CD8-positive, alpha-beta memory T cell (primary cell): ENCODE results near the gene C2orf74. TPM values are rescaled to one million over a fixed set of nuclear protein-coding genes. Genes with fewer than 3 reads are reported as not detected.

ENCODE experiments used
- CTCF ChIA-PET: fragments of 350-600 bp; sonication (Branson Sonifier 250); formaldehyde crosslinking; loops from one replicate; lab custom pipeline; 2021; ENCODE audit warnings: antibody characterized with exemption; lab: Charles Lee
- POLR2A ChIA-PET: fragments of 350-600 bp; sonication (Branson Sonifier 250); formaldehyde crosslinking; loops from one replicate; lab custom pipeline; 2021; ENCODE audit warnings: antibody characterized with exemption; lab: Charles Lee
- DNase-seq, 5 donors: peaks; one replicate each; pipeline versions ENCODE4 v3.0.0 to v3.0.0-alpha.2; 2020 to 2022; ENCODE audit warnings: mixed read lengths in 1 of 5
- H3K27ac ChIP-seq: one replicate; pipeline ENCODE4 v1.7.0; 2013; ENCODE audit warnings: low read depth, mild to moderate bottlenecking, low read length, moderate library complexity
- H3K27me3 ChIP-seq: 2 replicates; pipeline ENCODE4 v1.7.0; 2013; ENCODE audit warnings: low read length, mild to moderate bottlenecking; ENCODE audit not compliant: insufficient read depth, poor library complexity, severe bottlenecking
- H3K36me3 ChIP-seq: 2 replicates; pipeline ENCODE4 v1.7.0; 2013; ENCODE audit warnings: mild to moderate bottlenecking, low read length, moderate library complexity; ENCODE audit not compliant: insufficient read depth
- H3K4me1 ChIP-seq: 2 replicates; pipeline ENCODE4 v1.7.0; 2013; ENCODE audit warnings: mild to moderate bottlenecking, low read length, moderate library complexity; ENCODE audit not compliant: insufficient read depth
- H3K4me3 ChIP-seq: 2 replicates; pipeline ENCODE4 v1.7.0; 2013; ENCODE audit warnings: mild to moderate bottlenecking, low read length
- H3K9me3 ChIP-seq: 2 replicates; pipeline ENCODE4 v1.7.0; 2013; ENCODE audit warnings: mild to moderate bottlenecking, low read length
- H3K27ac Mint-ChIP-seq, 8 donors: one replicate each; pipeline ENCODE4 v1.8.0; 2020 to 2021; ENCODE audit warnings: mixed read lengths in 8 of 8, mild to moderate bottlenecking in 6 of 8, inconsistent platforms in 3 of 8, moderate library complexity in 3 of 8
- H3K27me3 Mint-ChIP-seq, 2 donors: one replicate each; pipeline ENCODE4 v1.8.0; 2020 to 2021; ENCODE audit warnings: mixed read lengths in 2 of 2, mild to moderate bottlenecking in 1 of 2, moderate library complexity in 1 of 2
- H3K36me3 Mint-ChIP-seq, 3 donors: one replicate each; pipeline ENCODE4 v1.8.0; 2020 to 2021; ENCODE audit warnings: mixed read lengths in 3 of 3, inconsistent platforms in 1 of 3, mild to moderate bottlenecking in 1 of 3
- H3K4me1 Mint-ChIP-seq, 3 donors: one replicate each; pipeline ENCODE4 v1.8.0; 2020 to 2021; ENCODE audit warnings: mixed read lengths in 3 of 3, inconsistent platforms in 1 of 3, mild to moderate bottlenecking in 1 of 3
- H3K4me3 Mint-ChIP-seq, 7 donors: one replicate each; pipeline ENCODE4 v1.8.0; 2020 to 2021; ENCODE audit warnings: mixed read lengths in 7 of 7, mild to moderate bottlenecking in 6 of 7, moderate library complexity in 4 of 7, inconsistent platforms in 2 of 7
- H3K9me3 Mint-ChIP-seq, 5 donors: one replicate each; pipeline ENCODE4 v1.8.0; 2020 to 2022; ENCODE audit warnings: mixed read lengths in 5 of 5, mild to moderate bottlenecking in 3 of 5, moderate library complexity in 2 of 5, inconsistent platforms in 1 of 5
- polyA plus RNA-seq: library from polyadenylated mRNA; unstranded; fragments of 300-500 nt; fragmentation: Illumina TruSeq; gene quantifications from one replicate; pipeline ENCODE4 v1.2.3, GENCODE V29; 2021
- total RNA-seq, 2 experiments: library from RNA; stranded (reverse); gene quantifications; one replicate each; pipeline ENCODE4 v1.2.3, GENCODE V29; 2021

C2orf74 gene
- total and polyA plus RNA-seq, 3 experiments from 2014 or later: 12.5 to 46.6 (median 14.1) TPM

GRCh38 chr2:61175036-61175435, 13.0 kb downstream of the C2orf74 start:
- Mint-ChIP-seq H3K4me3 (peak overlapping the region in 5 of 7 donors; percentile 51 to 92 (median 70)), H3K9me3 (no peaks in the 10 kb centered on the region), H3K4me1 (peaks cover 32 to 37% (median 35%) of the 10 kb centered on the region in 3 donors), H3K27ac (peak overlapping the region in 4 of 8 donors; percentile 42 to 96 (median 62)), H3K36me3 (peaks cover 0 to 23% (median 0%) of the 10 kb centered on the region in 3 donors), H3K27me3 (no peaks in the 10 kb centered on the region)
- DNase-seq: no peak
- H3K4me3 ChIP-seq: no peak overlapping the region
- no peaks in the 10 kb centered on the region for H3K9me3 ChIP-seq
- POLR2A ChIA-PET: no interaction called here
- H3K36me3 ChIP-seq: peaks cover 7% of the 10 kb centered on the region
- H3K4me1 ChIP-seq: peaks cover 28% of the 10 kb centered on the region
- H3K27ac ChIP-seq: no peak overlapping the region
- CTCF ChIA-PET: interaction anchor here (3.7 kb wide), 1 partner anchor 30 kb away, joined by 11 read pairs; no protein-coding TSS in a partner anchor
- no peaks in the 10 kb centered on the region for H3K27me3 ChIP-seq

GRCh38 chr2:61176755-61177726, 15.1 kb downstream of the C2orf74 start:
- Histone ChIP-seq H3K36me3 (peaks cover 21% of the 10 kb centered on the region), H3K4me1 (peaks cover 48% of the 10 kb centered on the region), H3K27me3 (no peaks in the 10 kb centered on the region), H3K4me3 (peak overlapping the region; percentile 93), H3K27ac (peak overlapping the region; percentile 95), H3K9me3 (no peaks in the 10 kb centered on the region)
- ChIA-PET CTCF (interaction anchor here (1.2 to 3.7 kb wide), 3 partner anchors 26 to 32 kb away, joined by 3 to 11 read pairs (median 3); no protein-coding TSS in a partner anchor), POLR2A (interaction anchor here (0.5 to 3.6 kb wide), 7 partner anchors 32 to 362 kb away, joined by 3 to 48 read pairs (median 4); partner anchors contain the start of genes PEX13, PUS10, SANBR and XPO1)
- Mint-ChIP-seq H3K9me3 (no peaks in the 10 kb centered on the region), H3K27ac (peak overlapping the region; percentile 94 to 99 (median 96)), H3K4me3 (peak overlapping the region; percentile 90 to 98 (median 94)), H3K27me3 (no peaks in the 10 kb centered on the region), H3K4me1 (peaks cover 52 to 57% (median 53%) of the 10 kb centered on the region in 3 donors), H3K36me3 (peaks cover 0 to 42% (median 2%) of the 10 kb centered on the region in 3 donors)
- peak; percentile 91 to 95 (median 93) for DNase-seq

- Histone ChIP-seq H3K36me3 (peaks cover 26% of the 10 kb centered on the region), H3K4me1 (peaks cover 54% of the 10 kb centered on the region), H3K27me3 (no peaks in the 10 kb centered on the region), H3K9me3 (no peaks in the 10 kb centered on the region), H3K27ac (peak overlapping the region; percentile 95), H3K4me3 (peak overlapping the region; percentile 84)
- peak overlapping the region; percentile 96 to 99 (median 98) for H3K27ac Mint-ChIP-seq
- CTCF ChIA-PET: interaction anchor here (1.2 to 3.7 kb wide), 4 partner anchors 12 to 33 kb away, joined by 3 to 11 read pairs (median 3); no protein-coding TSS in a partner anchor
- H3K4me3 Mint-ChIP-seq: peak overlapping the region; percentile 91 to 95 (median 94)
- peaks cover 0 to 50% (median 4%) of the 10 kb centered on the region in 3 donors for H3K36me3 Mint-ChIP-seq
- no peaks in the 10 kb centered on the region for H3K9me3 Mint-ChIP-seq
- POLR2A ChIA-PET: interaction anchor here (0.5 to 3.6 kb wide), 8 partner anchors 11 to 361 kb away, joined by 3 to 48 read pairs (median 5); partner anchors contain the start of genes PEX13, PUS10, SANBR and XPO1
- peaks cover 58 to 63% (median 59%) of the 10 kb centered on the region in 3 donors for H3K4me1 Mint-ChIP-seq
- H3K27me3 Mint-ChIP-seq: no peaks in the 10 kb centered on the region
- peak; percentile 22 to 67 (median 36) for DNase-seq
Observed at GRCh38 chr2:61177727-61178549, 15.9 kb downstream of the C2orf74 start.

GRCh38 chr2:61178603-61179545, 16.9 kb downstream of the C2orf74 start:
- Mint-ChIP-seq H3K4me1 (peaks cover 63 to 73% (median 67%) of the 10 kb centered on the region in 3 donors), H3K36me3 (peaks cover 0 to 59% (median 8%) of the 10 kb centered on the region in 3 donors), H3K27ac (peak overlapping the region; percentile 84 to 99 (median 96)), H3K4me3 (peak overlapping the region; percentile 91 to 95 (median 94)), H3K9me3 (no peaks in the 10 kb centered on the region), H3K27me3 (no peaks in the 10 kb centered on the region)
- peaks cover 31% of the 10 kb centered on the region for H3K36me3 ChIP-seq
- no peaks in the 10 kb centered on the region for H3K9me3 ChIP-seq
- no peak for DNase-seq
- peak overlapping the region; percentile 84 for H3K4me3 ChIP-seq
- H3K4me1 ChIP-seq: peaks cover 54% of the 10 kb centered on the region
- ChIA-PET POLR2A (interaction anchor here (0.6 to 3.6 kb wide), 5 partner anchors 10 to 297 kb away, joined by 3 to 48 read pairs (median 3); no protein-coding TSS in a partner anchor), CTCF (interaction anchor here (1.2 to 3.7 kb wide), 4 partner anchors 13 to 34 kb away, joined by 3 to 11 read pairs (median 3); no protein-coding TSS in a partner anchor)
- H3K27ac ChIP-seq: peak overlapping the region; percentile 95
- H3K27me3 ChIP-seq: no peaks in the 10 kb centered on the region

- Histone ChIP-seq H3K27me3 (no peaks in the 10 kb centered on the region), H3K9me3 (no peaks in the 10 kb centered on the region), H3K36me3 (peaks cover 34% of the 10 kb centered on the region), H3K4me1 (peaks cover 54% of the 10 kb centered on the region), H3K4me3 (peak overlapping the region; percentile 6), H3K27ac (no peak overlapping the region)
- Mint-ChIP-seq H3K9me3 (no peaks in the 10 kb centered on the region), H3K27me3 (no peaks in the 10 kb centered on the region), H3K27ac (peak overlapping the region; percentile 71 to 99 (median 93)), H3K36me3 (peaks cover 0 to 69% (median 13%) of the 10 kb centered on the region in 3 donors), H3K4me1 (peaks cover 68 to 80% (median 74%) of the 10 kb centered on the region in 3 donors), H3K4me3 (peak overlapping the region; percentile 24 to 95 (median 93))
- ChIA-PET CTCF (no interaction called here), POLR2A (interaction anchor here (0.6 kb wide), 1 partner anchor 32 kb away, joined by 3 read pairs; no protein-coding TSS in a partner anchor)
- DNase-seq: no peak
Observed at GRCh38 chr2:61179701-61180639, 18.0 kb downstream of the C2orf74 start.

GRCh38 chr2:61180686-61181085, 18.7 kb downstream of the C2orf74 start:
- ChIA-PET CTCF (interaction anchor here (1.3 kb wide), 1 partner anchor 16 kb away, joined by 3 read pairs; no protein-coding TSS in a partner anchor), POLR2A (no interaction called here)
- Histone ChIP-seq H3K27ac (no peak overlapping the region), H3K36me3 (peaks cover 34% of the 10 kb centered on the region), H3K9me3 (no peaks in the 10 kb centered on the region), H3K4me1 (peaks cover 54% of the 10 kb centered on the region), H3K4me3 (no peak overlapping the region), H3K27me3 (no peaks in the 10 kb centered on the region)
- peak overlapping the region; percentile 71 to 99 (median 90) for H3K27ac Mint-ChIP-seq
- peaks cover 70 to 81% (median 80%) of the 10 kb centered on the region in 3 donors for H3K4me1 Mint-ChIP-seq
- no peaks in the 10 kb centered on the region for H3K9me3 Mint-ChIP-seq
- peaks cover 0 to 76% (median 14%) of the 10 kb centered on the region in 3 donors for H3K36me3 Mint-ChIP-seq
- no peaks in the 10 kb centered on the region for H3K27me3 Mint-ChIP-seq
- no peak for DNase-seq
- H3K4me3 Mint-ChIP-seq: peak overlapping the region in 6 of 7 donors; percentile 5 to 95 (median 74)
